IMR-90 (cell line): ENCODE measurements around the gene ACTL9. TPM values are rescaled to one million over a fixed set of nuclear protein-coding genes. Genes with fewer than 3 reads are reported as not detected.

Experiments
- ATAC-seq: fragments of 200-7000 bp; cut with Tn5 transposase; 2 replicates; pipeline ENCODE4 v1.9.1; 2020; ENCODE audit warnings: low read depth, mild to moderate bottlenecking, moderate library complexity
- BruUV-seq: library from RNA; stranded (reverse); fragments of 400-500 nt; replicated peaks from 2 replicates; lab custom pipeline; 2021; lab: Mats Ljungman, UMichigan
- CTCF ChIA-PET: fragments of 300-600 bp; formaldehyde crosslinking; extraction: SDS; loops from one replicate; lab custom pipeline; 2021; ENCODE audit warnings: antibody characterized with exemption; lab: Yijun Ruan, JAX
- POLR2A ChIA-PET: fragments of 300-600 bp; sonication (Branson Sonifier 250); formaldehyde crosslinking; loops from one replicate; lab custom pipeline; 2022; ENCODE audit warnings: antibody characterized with exemption; ENCODE audit not compliant: unreplicated experiment; lab: Charles Lee
- DNase-seq: peaks from one replicate; pipeline ENCODE4 v3.0.0; 2013
- H2AFZ ChIP-seq: replicated peaks from 2 replicates; pipeline ENCODE3; 2013; ENCODE audit warnings: low read length, mild to moderate bottlenecking; ENCODE audit not compliant: poor library complexity
- H2AK5ac ChIP-seq: 2 replicates; pipeline ENCODE4 v1.6.1; 2013; ENCODE audit warnings: low read depth, low read length, inconsistent platforms
- H2AK9ac ChIP-seq: replicated peaks from 2 replicates; pipeline ENCODE3; 2013; ENCODE audit warnings: mild to moderate bottlenecking, low read depth, low read length, moderate library complexity; ENCODE audit not compliant: poor library complexity
- H2BK120ac ChIP-seq: 2 replicates; pipeline ENCODE4 v1.6.1; 2013; ENCODE audit warnings: low read depth, low read length, inconsistent platforms
- H2BK15ac ChIP-seq: 3 replicates; pipeline ENCODE4 v1.6.1; 2013; ENCODE audit warnings: low read depth, low read length, inconsistent platforms
- H2BK20ac ChIP-seq: 2 replicates; pipeline ENCODE4 v1.6.1; 2013; ENCODE audit warnings: low read depth, mild to moderate bottlenecking, inconsistent platforms, low read length, moderate library complexity
- H2BK5ac ChIP-seq: 2 replicates; pipeline ENCODE4 v1.6.1; 2013; ENCODE audit warnings: mild to moderate bottlenecking, low read depth, low read length, inconsistent platforms; ENCODE audit not compliant: poor library complexity, severe bottlenecking
- H3K14ac ChIP-seq: replicated peaks from 2 replicates; pipeline ENCODE4 v1.6.1; 2013; ENCODE audit warnings: low read depth, low read length, inconsistent platforms
- H3K18ac ChIP-seq: 2 replicates; pipeline ENCODE4 v1.6.1; 2013; ENCODE audit warnings: low read depth, low read length, control low read depth
- H3K23ac ChIP-seq: 2 replicates; pipeline ENCODE4 v1.6.1; 2013; ENCODE audit warnings: low read depth, low read length, inconsistent platforms
- H3K27ac ChIP-seq: 2 replicates; pipeline ENCODE4 v1.5.1; 2013; ENCODE audit warnings: mild to moderate bottlenecking, control low read depth, low read length; ENCODE audit not compliant: insufficient read depth
- H3K27me3 ChIP-seq: 2 replicates; pipeline ENCODE4 v1.6.1; 2013; ENCODE audit warnings: low read length; ENCODE audit not compliant: control insufficient read depth, insufficient read depth
- H3K36me3 ChIP-seq: 2 replicates; pipeline ENCODE4 v1.6.1; 2013; ENCODE audit warnings: low read length, mixed read lengths; ENCODE audit not compliant: control insufficient read depth, insufficient read depth
- H3K4ac ChIP-seq: 2 replicates; pipeline ENCODE4 v1.6.1; 2013; ENCODE audit warnings: low read depth, low read length, inconsistent platforms
- H3K4me1 ChIP-seq: 2 replicates; pipeline ENCODE4 v1.6.1; 2013; ENCODE audit warnings: low read length, mixed read lengths; ENCODE audit not compliant: control insufficient read depth, insufficient read depth
- H3K4me2 ChIP-seq: 2 replicates; pipeline ENCODE4 v1.6.1; 2013; ENCODE audit warnings: low read depth, mild to moderate bottlenecking, control low read depth, low read length, moderate library complexity
- H3K4me3 ChIP-seq: 2 replicates; pipeline ENCODE4 v1.5.1; 2013; ENCODE audit warnings: low read depth, mild to moderate bottlenecking, control low read depth, low read length, moderate library complexity; ENCODE audit not compliant: insufficient read depth
- H3K56ac ChIP-seq: 2 replicates; pipeline ENCODE4 v1.6.1; 2013; ENCODE audit warnings: low read length, inconsistent platforms; ENCODE audit not compliant: insufficient read depth; ENCODE audit errors: extremely low read depth
- H3K79me1 ChIP-seq, 2 experiments: 2 replicates each; pipeline ENCODE4 v1.6.1; 2013; ENCODE audit warnings: low read length in 2 of 2, inconsistent platforms in 1 of 2, low read depth in 1 of 2
- H3K9ac ChIP-seq: 2 replicates; pipeline ENCODE4 v1.6.1; 2013; ENCODE audit warnings: low read depth, low read length, control low read depth
- H3K9me1 ChIP-seq: 2 replicates; pipeline ENCODE4 v1.6.1; 2013; ENCODE audit warnings: low read length, inconsistent platforms; ENCODE audit not compliant: insufficient read depth
- H3K9me3 ChIP-seq: 2 replicates; pipeline ENCODE4 v1.6.1; 2013; ENCODE audit warnings: low read length; ENCODE audit not compliant: control insufficient read depth, insufficient read depth
- H4K20me1 ChIP-seq: 2 replicates; pipeline ENCODE4 v1.6.1; 2013; ENCODE audit warnings: low read length, inconsistent platforms; ENCODE audit not compliant: insufficient read depth
- H4K5ac ChIP-seq: 2 replicates; pipeline ENCODE4 v1.6.1; 2013; ENCODE audit warnings: mild to moderate bottlenecking, low read depth, low read length, control low read depth
- H4K8ac ChIP-seq, 2 experiments: 2 replicates each; pipeline ENCODE4 v1.6.1; 2013; ENCODE audit warnings: low read depth in 2 of 2, low read length in 2 of 2, control low read depth in 1 of 2, inconsistent platforms in 1 of 2
- H4K91ac ChIP-seq: 2 replicates; pipeline ENCODE4 v1.6.1; 2013; ENCODE audit warnings: low read depth, low read length, inconsistent platforms; ENCODE audit not compliant: insufficient read depth
- CHD1 ChIP-seq: IDR thresholded peaks from 2 replicates; pipeline ENCODE4 v1.6.1; 2012; ENCODE audit warnings: low read depth, low read length, improper control_type of control experiment
- MXI1 ChIP-seq: IDR thresholded peaks from 2 replicates; pipeline ENCODE4 v1.6.1; 2012; ENCODE audit warnings: low read depth, mild to moderate bottlenecking, low read length, moderate library complexity, borderline replicate concordance
- POLR2A ChIP-seq: IDR thresholded peaks from 2 replicates; pipeline ENCODE4 v1.6.1; 2012; ENCODE audit warnings: mild to moderate bottlenecking, low read depth, low read length
- RAD21 ChIP-seq: IDR thresholded peaks from 2 replicates; pipeline ENCODE4 v1.6.1; 2012; ENCODE audit warnings: low read length, improper control_type of control experiment
- RCOR1 ChIP-seq: IDR thresholded peaks from 2 replicates; pipeline ENCODE4 v1.6.1; 2012; ENCODE audit warnings: mild to moderate bottlenecking, low read length, improper control_type of control experiment; ENCODE audit not compliant: insufficient replicate concordance
- RFX5 ChIP-seq: IDR thresholded peaks from 2 replicates; pipeline ENCODE4 v1.8.0; 2012; ENCODE audit warnings: low read depth, mild to moderate bottlenecking, low read length, moderate library complexity
- SMC3 ChIP-seq: fragments of 150-350 bp; IDR thresholded peaks from 2 replicates; pipeline ENCODE4 v1.6.1; 2016; ENCODE audit warnings: low read depth, mild to moderate bottlenecking, antibody characterized with exemption, low read length, moderate library complexity
- WGBS, 2 experiments: methylation state at CpG; one replicate each; pipeline versions ENCODE4 v1.1.5 to v1.1.7; 2013; ENCODE audit warnings: missing lambda C conversion rate in 2 of 2; ENCODE audit not compliant: insufficient read length in 1 of 2; ENCODE audit errors: extremely low coverage in 2 of 2; 5-methylcytosine and 5-hydroxymethylcytosine counted together
- dilution Hi-C: fragments of 300-500 bp; cut with HindIII; formaldehyde crosslinking; loops from one replicate; pipeline ENCODE4 v1.14.3; 2018; ENCODE audit warnings: low sequenced_read_pairs; ENCODE audit not compliant: unreplicated experiment
- in situ Hi-C: fragments of 300-500 bp; cut with MboI; formaldehyde crosslinking; loops from 3 replicates; pipeline ENCODE4 v1.14.3; 2019; ENCODE audit warnings: low sequenced_read_pairs, inconsistent platforms, mixed read lengths
- intact Hi-C: fragments of 100-400 bp; cut with micrococcal nuclease; formaldehyde crosslinking; loops from 2 replicates; pipeline ENCODE4 v1.10.0; 2022
- polyA plus RNA-seq, 3 experiments: library from polyadenylated mRNA; depleted of rRNA; stranded (reverse); fragments of >200 nt; gene quantifications; 2 replicates each; pipeline ENCODE4 v1.2.3, GENCODE V29; 2012; ENCODE audit warnings: low replicate concordance in 1 of 3
- total RNA-seq: library from RNA; depleted of rRNA; stranded (reverse); fragments of >200 nt; gene quantifications from 2 replicates; pipeline ENCODE4 v1.2.3, GENCODE V29; 2012
- TF ChIP-seq, protein P1 (sequence below): conservative IDR thresholded peaks from 2 replicates; pipeline ENCODE4 v1.5.1; 2012; ENCODE audit warnings: mild to moderate bottlenecking, low read depth, low read length, improper control_type of control experiment

Gene ACTL9
- total and polyA plus RNA-seq, 2 of the 4 experiments (the other 2 are of a cell fraction) = not detected

GRCh38 chr19:8659905-8660304, 38.7 kb downstream of the ACTL9 start:
- Histone ChIP-seq H2AFZ (no peak overlapping the region), H3K79me1 (no peaks in the 10 kb centered on the region), H3K27me3 (peaks cover 3% of the 10 kb centered on the region; the same call in 1 of the 2 replicates), H3K4me2 (no peak overlapping the region), H3K56ac (no peak overlapping the region), H3K9me3 (no peaks in the 10 kb centered on the region), H2AK5ac (no peak overlapping the region), H2BK20ac (no peak overlapping the region), H3K36me3 (no peaks in the 10 kb centered on the region), H3K9ac (no peak overlapping the region), H2BK15ac (no peak overlapping the region), H3K18ac (no peak overlapping the region), H4K5ac (no peak overlapping the region), H3K27ac (no peak overlapping the region), H3K23ac (no peak overlapping the region), H3K4me3 (no peak overlapping the region), H3K4ac (no peak overlapping the region), H3K4me1 (no peaks in the 10 kb centered on the region), H2AK9ac (no peak overlapping the region), H3K14ac (no peak overlapping the region), H3K9me1 (no peaks in the 10 kb centered on the region), H4K91ac (no peak overlapping the region), H2BK120ac (no peak overlapping the region), H4K20me1 (no peaks in the 10 kb centered on the region), H2BK5ac (no peak overlapping the region), H4K8ac (no peak overlapping the region)
- 23% methylated on average over 3 of the region's 7 CpGs; no CpG with 5 or more reads in 1 of the 2 experiments for WGBS, 2 experiments
- TF ChIP-seq, protein P1, sequence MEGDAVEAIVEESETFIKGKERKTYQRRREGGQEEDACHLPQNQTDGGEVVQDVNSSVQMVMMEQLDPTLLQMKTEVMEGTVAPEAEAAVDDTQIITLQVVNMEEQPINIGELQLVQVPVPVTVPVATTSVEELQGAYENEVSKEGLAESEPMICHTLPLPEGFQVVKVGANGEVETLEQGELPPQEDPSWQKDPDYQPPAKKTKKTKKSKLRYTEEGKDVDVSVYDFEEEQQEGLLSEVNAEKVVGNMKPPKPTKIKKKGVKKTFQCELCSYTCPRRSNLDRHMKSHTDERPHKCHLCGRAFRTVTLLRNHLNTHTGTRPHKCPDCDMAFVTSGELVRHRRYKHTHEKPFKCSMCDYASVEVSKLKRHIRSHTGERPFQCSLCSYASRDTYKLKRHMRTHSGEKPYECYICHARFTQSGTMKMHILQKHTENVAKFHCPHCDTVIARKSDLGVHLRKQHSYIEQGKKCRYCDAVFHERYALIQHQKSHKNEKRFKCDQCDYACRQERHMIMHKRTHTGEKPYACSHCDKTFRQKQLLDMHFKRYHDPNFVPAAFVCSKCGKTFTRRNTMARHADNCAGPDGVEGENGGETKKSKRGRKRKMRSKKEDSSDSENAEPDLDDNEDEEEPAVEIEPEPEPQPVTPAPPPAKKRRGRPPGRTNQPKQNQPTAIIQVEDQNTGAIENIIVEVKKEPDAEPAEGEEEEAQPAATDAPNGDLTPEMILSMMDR = no peak
- TF ChIP-seq RCOR1 (no peak), POLR2A (no peak), SMC3 (no peak), MXI1 (no peak), RAD21 (no peak), CHD1 (no peak), RFX5 (no peak)
- POLR2A ChIA-PET = no interaction called here
- CTCF ChIA-PET = no interaction called here
- in situ Hi-C loops (loop anchor here (25.0 kb wide), 1 partner anchor 427 kb away; the partner anchor contains the start of gene OR1M1), dilution Hi-C loops (no loop called here), intact Hi-C loops (no loop called here)
- no TSS peak for BruUV-seq
- ATAC-seq (no peak), DNase-seq (no peak)
